ENCODE results near the gene TTPAL.
A peak's percentile ranks its signal among the peaks of the same experiment; 100 is the strongest.

TTPAL gene, protein sequence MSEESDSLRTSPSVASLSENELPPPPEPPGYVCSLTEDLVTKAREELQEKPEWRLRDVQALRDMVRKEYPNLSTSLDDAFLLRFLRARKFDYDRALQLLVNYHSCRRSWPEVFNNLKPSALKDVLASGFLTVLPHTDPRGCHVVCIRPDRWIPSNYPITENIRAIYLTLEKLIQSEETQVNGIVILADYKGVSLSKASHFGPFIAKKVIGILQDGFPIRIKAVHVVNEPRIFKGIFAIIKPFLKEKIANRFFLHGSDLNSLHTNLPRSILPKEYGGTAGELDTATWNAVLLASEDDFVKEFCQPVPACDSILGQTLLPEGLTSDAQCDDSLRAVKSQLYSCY

DNA sequence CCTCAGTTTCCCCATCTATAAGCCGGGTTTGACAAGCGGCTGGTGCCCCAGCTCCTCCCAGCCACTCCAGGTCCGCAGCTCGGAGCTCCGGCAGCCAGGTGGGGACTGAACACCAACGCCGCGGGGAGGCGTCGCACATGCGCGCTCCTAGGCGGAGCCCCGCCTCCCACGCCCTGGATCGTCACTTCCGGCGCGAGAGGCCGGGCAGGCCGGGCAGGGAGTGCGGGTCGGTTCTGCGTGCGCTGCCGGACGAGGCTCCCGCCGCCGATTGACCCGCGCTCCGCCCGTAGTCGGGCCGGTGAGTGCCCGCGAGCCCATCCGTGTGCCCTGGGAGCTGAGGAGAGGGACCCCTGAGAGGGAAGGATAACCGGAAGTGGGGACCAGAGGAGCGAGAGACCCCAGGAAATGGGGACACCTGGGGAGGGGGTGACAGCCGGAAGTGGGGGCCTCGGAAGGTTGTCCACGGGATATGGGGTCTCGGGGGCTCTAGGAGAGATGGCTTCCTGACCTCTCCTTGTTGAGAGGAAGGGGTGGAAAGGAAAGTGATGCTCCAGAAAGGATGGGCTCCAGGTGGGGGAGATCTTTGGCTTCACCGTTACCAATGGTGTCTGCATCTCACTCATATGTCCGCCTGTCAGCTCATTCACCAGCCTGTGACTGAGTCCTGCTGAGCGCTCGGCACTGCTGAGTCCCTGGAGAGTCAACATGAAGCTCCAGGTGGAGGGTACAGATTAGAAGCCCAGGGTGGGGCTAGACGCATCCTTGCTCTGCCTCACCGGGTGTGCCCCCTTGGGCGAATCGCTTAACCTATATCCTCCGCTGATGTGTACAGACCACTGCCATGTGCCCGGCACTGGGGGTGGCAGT, at the start of gene TTPAL:
Gene TTPAL (plus strand): TSS at position 181 of the 867 bp plus-strand sequence. CDS start 4,126 bp downstream, outside the sequence.
- peak; percentile 88 for DNase-seq (ENCODE audit: low read depth)

DNA sequence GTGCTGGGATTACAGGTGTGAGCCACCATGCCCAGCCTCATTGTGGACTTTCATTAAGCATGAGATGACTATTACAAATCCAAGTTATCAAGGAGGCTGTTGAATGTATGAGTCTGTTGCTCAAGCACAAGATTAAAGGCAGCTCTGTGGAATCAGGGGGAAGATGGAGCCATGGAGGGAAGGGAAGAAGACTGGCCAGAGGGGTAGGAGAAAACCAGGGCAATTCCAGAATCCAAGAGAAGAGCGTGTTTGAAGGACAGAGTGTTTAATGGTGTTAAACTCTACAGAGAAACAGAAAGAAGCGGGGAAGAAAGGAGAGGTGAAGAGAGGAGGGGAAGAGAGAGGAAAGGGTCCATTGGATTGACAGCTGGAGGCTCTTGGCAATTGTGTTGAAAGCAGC, 49.8 kb upstream of the TTPAL start:
- DNase-seq (ENCODE audit: low read depth), result no peak

DNA sequence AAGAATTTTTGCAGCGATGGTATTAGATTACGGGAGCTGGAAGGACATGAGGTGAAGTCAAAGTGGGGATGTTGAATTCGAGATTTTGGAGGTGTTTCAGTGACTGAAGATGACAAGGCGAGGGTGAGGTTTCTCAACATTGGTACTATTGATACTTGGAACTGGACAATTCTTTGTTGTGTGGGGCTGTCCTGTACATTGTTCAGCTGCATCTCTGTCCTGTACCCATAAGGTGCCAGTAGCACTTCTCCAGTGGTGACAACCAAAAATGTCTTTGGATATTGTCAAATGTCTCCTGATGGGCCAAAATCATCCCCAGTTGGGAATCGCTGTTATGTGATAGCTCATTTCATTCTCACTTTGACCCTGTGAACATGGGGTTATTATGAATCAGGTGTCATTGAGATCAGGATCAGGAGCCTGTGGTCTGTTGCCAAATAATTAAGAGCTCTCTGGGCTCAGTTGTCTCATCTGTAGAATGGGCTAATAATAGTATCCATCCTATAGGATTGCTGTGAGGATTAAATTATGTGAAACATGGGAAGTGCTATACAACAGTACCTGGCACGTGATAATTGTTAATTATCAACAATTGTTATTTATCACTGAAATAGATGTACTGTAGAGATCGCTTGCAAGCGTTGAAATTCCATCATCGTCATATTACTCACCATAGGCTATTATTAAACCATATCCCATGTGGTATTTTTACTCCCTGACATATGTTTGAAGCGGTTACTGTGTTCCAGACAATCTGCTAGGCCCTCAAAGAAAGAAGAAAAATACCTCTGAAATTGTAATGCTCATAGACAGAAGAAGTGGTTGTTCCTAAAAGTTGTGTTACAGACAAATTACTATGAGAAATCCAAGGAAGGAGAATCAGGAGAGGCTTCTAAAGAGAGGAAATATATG, 48.5 kb upstream of the TTPAL start:
- DNase-seq (ENCODE audit: low read depth), result no peak

DNA sequence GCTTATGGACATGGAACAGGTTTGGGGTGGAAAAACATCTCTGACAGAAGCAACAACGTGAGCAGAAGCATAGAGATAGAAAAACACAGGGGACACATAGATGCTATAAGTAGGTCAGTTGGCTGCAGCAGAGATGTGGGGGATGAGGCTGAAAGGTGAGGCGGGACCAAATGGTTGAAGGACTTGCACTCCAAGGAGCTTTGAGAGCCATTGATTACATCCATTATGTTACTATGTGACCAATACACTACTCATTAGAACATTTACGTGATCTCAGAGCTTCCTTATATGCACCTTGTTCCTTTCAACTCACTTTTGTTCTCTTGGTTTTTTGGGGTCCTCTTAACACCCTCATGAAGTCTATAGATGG, 47.9 kb upstream of the TTPAL start:
- no peak for DNase-seq (ENCODE audit: low read depth)

DNA sequence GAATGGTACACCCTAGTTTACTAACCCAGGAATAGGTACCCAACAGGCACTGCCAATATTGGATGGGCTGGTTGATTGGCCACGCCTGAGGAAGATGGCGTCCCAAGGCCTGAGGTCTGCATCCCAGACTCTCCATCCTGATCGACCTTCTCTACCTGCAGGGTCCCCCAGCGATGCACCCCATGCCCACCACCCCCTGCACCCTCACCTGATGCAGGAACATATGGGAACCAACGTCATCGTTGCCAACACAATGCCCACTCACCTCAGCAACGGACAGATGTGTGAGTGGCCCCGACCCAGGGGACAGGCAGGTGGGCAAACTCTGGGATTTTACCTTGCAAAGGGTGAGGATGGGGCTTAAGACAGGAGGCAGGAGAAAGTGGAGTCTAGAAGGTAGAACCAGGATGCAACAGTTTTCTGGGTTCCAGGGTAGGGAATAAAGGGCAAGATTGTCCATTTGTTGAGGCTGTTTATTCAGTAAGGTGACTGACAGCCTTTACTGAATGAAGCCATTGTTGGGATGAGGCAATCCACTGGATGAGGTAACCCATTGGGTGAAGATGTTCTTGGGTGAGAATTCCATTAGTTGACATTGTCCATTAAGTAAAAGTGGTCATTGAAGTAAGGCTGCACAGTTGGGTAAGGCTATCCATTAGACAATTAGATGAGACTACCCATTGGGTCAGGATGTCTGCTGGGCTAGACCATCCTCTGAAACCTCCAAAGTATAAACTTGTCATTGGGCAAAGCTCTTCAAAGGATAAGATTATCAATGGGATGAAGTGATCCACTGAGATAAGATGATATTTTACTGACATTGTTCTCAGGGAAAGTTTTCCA, 47.3 kb upstream of the TTPAL start:
- no peak for DNase-seq (ENCODE audit: low read depth)

DNA sequence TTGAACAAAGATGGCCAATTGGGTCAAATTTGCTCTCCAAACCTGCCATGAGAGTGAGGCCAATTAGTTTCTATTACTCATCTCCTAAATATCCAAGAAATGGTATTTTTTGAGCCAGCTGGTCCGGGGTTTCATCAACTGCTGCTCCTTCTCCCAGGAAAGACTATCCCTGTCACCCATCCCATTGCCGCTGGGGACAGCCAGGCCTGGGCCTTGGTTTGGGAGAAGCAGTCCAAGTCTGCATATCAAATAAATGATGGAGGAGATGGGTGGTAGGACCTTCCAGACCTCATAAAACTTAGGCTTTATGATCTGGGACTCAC, 46.7 kb upstream of the TTPAL start:
- DNase-seq (ENCODE audit: low read depth), result no peak

DNA sequence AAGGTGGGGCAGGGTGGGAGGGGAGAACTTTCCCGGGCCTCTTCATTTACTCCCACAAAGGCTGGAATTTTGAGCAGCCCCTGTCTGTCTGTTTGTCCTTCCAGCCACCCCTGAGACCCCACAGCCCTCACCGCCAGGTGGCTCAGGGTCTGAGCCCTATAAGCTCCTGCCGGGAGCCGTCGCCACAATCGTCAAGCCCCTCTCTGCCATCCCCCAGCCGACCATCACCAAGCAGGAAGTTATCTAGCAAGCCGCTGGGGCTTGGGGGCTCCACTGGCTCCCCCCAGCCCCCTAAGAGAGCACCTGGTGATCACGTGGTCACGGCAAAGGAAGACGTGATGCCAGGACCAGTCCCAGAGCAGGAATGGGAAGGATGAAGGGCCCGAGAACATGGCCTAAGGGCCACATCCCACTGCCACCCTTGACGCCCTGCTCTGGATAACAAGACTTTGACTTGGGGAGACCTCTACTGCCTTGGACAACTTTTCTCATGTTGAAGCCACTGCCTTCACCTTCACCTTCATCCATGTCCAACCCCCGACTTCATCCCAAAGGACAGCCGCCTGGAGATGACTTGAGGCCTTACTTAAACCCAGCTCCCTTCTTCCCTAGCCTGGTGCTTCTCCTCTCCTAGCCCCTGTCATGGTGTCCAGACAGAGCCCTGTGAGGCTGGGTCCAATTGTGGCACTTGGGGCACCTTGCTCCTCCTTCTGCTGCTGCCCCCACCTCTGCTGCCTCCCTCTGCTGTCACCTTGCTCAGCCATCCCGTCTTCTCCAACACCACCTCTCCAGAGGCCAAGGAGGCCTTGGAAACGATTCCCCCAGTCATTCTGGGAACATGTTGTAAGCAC, 46.0 kb upstream of the TTPAL start:
- no peak for DNase-seq (ENCODE audit: low read depth)

DNA sequence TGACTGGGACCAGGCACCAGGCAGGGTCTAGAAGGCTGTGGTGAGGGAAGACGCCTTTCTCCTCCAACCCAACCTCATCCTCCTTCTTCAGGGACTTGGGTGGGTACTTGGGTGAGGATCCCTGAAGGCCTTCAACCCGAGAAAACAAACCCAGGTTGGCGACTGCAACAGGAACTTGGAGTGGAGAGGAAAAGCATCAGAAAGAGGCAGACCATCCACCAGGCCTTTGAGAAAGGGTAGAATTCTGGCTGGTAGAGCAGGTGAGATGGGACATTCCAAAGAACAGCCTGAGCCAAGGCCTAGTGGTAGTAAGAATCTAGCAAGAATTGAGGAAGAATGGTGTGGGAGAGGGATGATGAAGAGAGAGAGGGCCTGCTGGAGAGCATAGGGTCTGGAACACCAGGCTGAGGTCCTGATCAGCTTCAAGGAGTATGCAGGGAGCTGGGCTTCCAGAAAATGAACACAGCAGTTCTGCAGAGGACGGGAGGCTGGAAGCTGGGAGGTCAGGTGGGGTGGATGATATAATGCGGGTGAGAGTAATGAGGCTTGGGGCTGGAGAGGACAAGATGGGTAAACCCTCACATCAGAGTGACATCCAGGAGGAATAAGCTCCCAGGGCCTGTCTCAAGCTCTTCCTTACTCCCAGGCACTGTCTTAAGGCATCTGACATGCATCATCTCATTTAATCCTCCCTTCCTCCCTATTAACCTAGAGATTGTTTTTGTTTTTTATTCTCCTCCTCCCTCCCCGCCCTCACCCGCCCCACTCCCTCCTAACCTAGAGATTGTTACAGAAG, 45.2 kb upstream of the TTPAL start:
- no peak for DNase-seq (ENCODE audit: low read depth)

DNA sequence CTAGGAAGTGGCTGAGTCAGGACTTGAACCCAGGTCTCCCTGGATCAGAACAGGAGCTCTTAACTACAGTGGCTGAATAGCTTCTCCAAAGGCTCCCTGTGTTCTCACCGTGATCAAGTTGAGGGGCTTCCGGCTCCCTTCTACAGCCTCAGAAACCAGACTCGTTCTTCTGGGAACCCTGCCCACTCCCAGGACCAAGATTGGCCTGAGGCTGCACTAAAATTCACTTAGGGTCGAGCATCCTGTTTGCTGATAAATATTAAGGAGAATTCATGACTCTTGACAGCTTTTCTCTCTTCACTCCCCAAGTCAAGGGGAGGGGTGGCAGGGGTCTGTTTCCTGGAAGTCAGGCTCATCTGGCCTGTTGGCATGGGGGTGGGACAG, 44.6 kb upstream of the TTPAL start:
- DNase-seq (ENCODE audit: low read depth), result no peak

DNA sequence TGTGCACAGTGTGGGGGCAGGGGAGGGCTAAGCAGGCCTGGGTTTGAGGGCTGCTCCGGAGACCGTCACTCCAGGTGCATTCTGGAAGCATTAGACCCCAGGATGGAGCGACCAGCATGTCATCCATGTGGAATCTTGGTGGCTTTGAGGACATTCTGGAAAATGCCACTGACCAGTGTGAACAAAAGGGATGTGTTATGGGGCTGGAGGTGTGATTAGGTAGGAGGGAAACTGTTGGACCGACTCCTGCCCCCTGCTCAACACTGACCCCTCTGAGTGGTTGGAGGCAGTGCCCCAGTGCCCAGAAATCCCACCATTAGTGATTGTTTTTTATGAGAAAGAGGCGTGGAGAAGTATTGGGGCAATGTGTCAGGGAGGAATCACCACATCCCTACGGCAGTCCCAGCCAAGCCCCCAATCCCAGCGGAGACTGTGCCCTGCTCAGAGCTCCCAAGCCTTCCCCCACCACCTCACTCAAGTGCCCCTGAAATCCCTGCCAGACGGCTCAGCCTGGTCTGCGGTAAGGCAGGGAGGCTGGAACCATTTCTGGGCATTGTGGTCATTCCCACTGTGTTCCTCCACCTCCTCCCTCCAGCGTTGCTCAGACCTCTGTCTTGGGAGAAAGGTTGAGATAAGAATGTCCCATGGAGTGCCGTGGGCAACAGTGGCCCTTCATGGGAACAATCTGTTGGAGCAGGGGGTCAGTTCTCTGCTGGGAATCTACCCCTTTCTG, 44.0 kb upstream of the TTPAL start:
- no peak for DNase-seq (ENCODE audit: low read depth)

DNA sequence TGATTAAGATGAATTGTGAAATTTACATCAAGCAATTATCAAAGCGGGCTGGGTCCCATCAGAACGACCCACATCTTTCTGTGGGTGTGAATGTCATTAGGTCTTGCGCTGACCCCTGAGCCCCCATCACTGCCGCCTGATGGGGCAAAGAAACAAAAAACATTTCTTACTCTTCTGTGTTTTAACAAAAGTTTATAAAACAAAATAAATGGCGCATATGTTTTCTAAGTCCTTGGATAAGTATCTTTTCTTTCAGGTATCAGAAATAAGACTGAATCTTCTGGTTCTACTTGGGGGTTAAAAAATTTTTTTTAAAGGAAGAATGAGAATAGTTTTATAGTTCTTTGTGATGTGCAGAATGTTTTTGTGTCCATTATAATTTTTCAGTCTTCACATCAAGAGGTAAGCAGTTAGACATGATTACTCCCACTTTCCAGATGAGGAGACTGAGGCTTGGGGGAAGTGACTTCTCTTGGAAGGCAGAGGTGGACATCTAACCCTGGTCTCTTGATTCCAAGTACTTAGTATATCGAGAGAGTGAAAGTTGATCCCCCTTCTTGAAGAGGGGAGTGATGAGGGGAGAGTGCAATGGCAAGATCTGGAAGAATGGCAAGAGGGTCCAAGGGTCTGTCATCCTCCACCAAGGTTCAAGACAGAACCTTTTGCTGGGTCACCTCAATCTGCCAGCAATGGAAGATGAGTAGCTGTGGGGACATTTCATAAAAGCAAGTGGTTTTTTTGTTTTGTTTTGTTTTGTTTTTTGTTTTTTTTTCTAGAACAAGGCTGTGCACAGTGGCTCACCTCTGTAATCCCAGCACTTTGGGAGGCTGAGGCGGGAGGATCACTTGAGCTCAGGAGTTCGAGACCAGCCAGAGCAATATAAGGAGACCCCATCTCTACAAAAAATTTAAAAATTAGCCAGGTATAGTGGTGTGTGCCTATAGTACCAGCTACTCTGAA, 42.8 kb upstream of the TTPAL start:
- no peak for DNase-seq (ENCODE audit: low read depth)

DNA sequence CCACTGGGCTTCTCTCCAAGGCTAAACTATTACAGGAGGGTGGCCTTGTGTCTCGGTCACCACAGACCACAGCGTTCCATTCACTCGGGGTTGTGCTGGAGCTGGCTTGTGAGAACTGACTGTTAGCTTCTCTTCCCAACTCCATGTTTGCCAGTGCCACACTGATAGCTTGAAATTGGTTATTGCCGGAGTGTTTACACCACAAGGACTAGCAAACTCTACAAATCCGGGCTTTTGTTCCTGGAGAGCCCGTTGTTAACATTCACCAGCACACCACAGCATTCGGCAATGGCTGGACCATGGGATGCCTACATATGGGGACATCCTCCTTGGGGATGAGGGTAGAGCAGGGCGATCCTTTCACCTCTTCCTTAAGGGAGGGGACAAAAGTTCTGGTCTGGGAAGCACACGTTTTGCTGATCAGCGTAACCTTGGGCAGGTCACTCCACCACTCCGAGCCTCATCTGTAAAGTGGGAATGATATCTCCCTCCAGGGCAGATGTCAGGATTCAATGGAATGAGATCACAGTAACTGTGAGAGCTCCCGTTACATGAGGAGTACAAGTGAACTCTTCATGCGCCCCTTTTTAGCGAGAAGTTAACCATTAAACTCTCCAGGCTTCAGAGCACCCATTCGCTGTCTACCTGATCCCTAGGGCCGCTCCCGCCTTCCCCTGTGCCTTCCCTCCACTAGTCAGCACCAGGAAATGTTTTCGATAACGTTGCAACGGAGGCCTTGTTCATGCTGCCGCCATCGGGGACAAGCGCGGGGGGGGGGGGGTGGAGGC, 41.7 kb upstream of the TTPAL start:
- DNase-seq (ENCODE audit: low read depth), result no peak

DNA sequence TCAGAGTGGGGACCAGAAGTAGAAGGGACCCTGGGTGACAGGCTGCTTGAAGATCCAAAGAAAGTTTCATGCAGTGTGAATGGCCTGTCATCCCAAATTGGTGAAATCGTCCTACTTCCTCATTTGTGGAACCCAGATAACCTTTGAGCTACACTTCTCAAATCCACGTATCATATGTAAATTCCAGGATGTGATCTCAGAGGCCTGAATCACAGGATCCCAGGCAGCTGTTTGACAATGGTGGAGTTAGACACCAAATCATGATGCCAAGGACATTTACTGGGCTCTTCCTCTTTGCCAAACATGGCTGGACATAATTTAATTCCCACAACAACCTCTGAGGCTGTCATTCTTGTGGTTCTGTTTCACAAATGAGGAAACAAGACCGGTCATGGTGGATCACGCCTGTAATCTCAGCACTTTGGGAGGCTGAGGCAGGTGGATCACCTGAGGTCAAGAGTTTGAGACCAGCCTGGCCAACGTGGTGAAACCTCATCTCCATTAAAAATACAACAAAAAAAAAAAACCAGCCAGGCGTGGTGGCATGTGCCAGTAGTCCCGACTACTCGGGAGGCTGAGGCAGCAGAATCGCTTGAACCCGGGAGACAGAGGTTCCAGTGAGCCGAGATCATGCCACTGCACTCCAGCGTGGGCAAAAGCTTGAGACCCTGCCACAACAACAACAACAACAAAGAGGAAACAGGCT, 39.9 kb upstream of the TTPAL start:
- DNase-seq (ENCODE audit: low read depth), result no peak

DNA sequence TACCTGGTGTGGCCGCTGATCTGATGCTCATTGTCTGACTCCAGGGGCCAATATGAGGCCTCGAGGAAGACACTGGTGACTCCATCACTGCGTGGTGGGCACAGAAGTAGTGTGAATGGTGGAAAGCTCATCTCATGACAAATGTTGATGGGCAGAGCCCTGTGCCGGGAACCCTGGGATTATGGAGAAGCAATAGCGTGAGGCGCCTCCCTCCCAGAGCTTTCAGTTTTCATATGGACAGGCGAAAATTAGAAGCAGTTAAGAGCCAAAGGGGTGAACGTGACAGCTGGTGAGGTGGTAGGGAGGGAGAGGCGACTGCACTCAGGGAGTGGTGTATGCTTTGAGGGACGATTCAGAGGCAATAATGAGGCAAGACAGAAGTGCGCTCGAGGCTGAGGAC, 39.3 kb upstream of the TTPAL start:
- DNase-seq (ENCODE audit: low read depth), result no peak

DNA sequence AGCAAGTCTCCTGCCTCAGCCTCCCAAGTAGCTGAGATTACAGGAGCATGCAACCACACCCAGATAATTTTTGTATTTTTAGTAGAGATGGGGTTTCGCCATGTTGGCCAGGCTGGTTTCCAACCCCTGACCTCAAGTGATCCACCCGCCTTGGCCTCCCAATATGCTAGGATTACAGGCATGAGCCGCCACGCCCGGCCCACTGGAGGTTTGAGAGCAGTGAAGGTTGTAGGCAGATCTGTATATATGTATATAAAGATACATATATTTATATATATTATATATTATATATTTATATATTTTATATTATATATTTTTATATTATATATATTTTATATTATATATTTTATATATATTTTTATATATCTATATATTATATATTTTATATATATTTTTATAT, 38.2 kb upstream of the TTPAL start:
- DNase-seq (ENCODE audit: low read depth), result no peak

DNA sequence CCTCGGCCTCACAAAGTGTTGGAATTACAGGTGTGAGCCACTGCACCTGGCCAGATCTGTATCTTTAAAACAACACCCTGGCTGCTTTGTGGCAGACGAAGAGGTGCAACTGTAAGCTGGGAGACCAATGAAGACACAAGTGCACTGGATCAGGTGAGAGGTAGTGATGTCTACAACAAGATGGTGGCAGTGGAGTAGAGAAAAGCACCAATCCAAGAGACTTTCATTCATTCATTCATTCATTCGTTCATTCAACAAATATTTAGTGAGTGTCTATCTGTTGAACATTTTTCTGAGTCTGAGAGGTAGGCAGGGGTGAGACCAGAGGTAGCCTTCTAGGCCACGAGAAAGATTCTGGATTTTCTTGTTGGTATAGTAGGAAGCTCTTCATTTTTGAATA, 36.9 kb upstream of the TTPAL start:
- DNase-seq (ENCODE audit: low read depth), result no peak

DNA sequence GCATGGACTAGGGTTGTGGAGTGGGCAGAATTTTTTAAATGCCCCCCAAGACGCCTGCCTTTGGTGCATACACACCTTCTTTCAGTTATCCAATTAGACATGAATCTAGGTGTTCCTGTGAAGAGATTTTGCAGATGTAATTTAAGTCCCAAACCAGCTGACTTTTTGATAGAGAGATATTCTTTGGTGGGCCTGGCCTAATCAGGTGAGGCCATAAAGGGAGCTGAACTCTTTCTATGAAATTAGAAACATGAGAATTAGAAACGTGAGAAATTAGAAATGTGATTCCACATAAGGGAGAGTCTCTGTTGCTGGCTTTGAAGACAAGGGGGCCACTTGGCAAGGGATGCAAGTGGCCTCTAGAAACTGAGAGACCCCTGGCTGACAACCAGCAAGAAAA, 36.4 kb upstream of the TTPAL start:
- DNase-seq (ENCODE audit: low read depth), result no peak

Measured in stimulated activated CD4-positive, alpha-beta T cell treated with anti-CD3 and anti-CD28 coated beads, Interleukin-2, amount 100 ng/mL, for 4 hours (primary cell).